Keratinocyte (primary cell): ENCODE results near the gene MYBBP1A. TPM values are rescaled to one million over a fixed set of nuclear protein-coding genes. Genes with fewer than 3 reads are reported as not detected.

ENCODE experiments used
- DNase-seq: peaks from one replicate; pipeline ENCODE4 v3.0.0-alpha.2; 2011; ENCODE audit warnings: low read depth, missing footprints, low spot score
- FAIRE-seq: peaks from 2 replicates; lab custom pipeline; 2011; peaks lifted over from hg19 to GRCh38; lab: Jason Lieb, UNC
- H2AFZ ChIP-seq: 2 replicates; pipeline ENCODE4 v1.6.0; 2012; ENCODE audit warnings: low read length, control low read depth, inconsistent platforms; ENCODE audit not compliant: control insufficient read depth
- H3K27ac ChIP-seq: 2 replicates; pipeline ENCODE4 v1.5.1; 2011; ENCODE audit warnings: low read length; ENCODE audit not compliant: control insufficient read depth, insufficient read depth
- H3K27me3 ChIP-seq: 3 replicates; pipeline ENCODE4 v1.6.0; 2011; ENCODE audit warnings: low read length; ENCODE audit not compliant: control insufficient read depth, insufficient read depth; ENCODE audit errors: extremely low read depth
- H3K36me3 ChIP-seq, 2 experiments: 2 replicates in 1 of 2; 3 replicates in 1 of 2; pipeline ENCODE4 v1.5.1; 2011; ENCODE audit warnings: low read length in 2 of 2, mild to moderate bottlenecking in 1 of 2; ENCODE audit not compliant: control insufficient read depth in 2 of 2, insufficient read depth in 2 of 2; ENCODE audit errors: extremely low read depth in 1 of 2
- H3K4me1 ChIP-seq: 3 replicates; pipeline ENCODE4 v1.5.1; 2011; ENCODE audit warnings: low read length; ENCODE audit not compliant: control insufficient read depth, insufficient read depth; ENCODE audit errors: extremely low read depth
- H3K4me2 ChIP-seq: 3 replicates; pipeline ENCODE4 v1.6.0; 2011; ENCODE audit warnings: low read depth, low read length; ENCODE audit not compliant: control insufficient read depth, insufficient read depth; ENCODE audit errors: extremely low read depth
- H3K4me3 ChIP-seq, 3 experiments: fragments of 200-600 bp in 1 of 3; sonication (generic) in 1 of 3; 2 replicates in 2 of 3; 3 replicates in 1 of 3; pipeline ENCODE4 v1.5.1; 2011 to 2016; ENCODE audit warnings: low read length in 3 of 3, mild to moderate bottlenecking in 3 of 3, control low read depth in 2 of 3, inconsistent platforms in 1 of 3, low read depth in 1 of 3, mixed read lengths in 1 of 3, mixed run types in 1 of 3, moderate library complexity in 1 of 3; ENCODE audit not compliant: control insufficient read depth in 2 of 3, insufficient read depth in 2 of 3; ENCODE audit errors: extremely low read depth in 1 of 3
- H3K79me2 ChIP-seq: 2 replicates; pipeline ENCODE4 v1.6.0; 2012; ENCODE audit warnings: low read length; ENCODE audit not compliant: control insufficient read depth, insufficient read depth
- H3K9ac ChIP-seq: 3 replicates; pipeline ENCODE4 v1.6.0; 2011; ENCODE audit warnings: low read length; ENCODE audit not compliant: control insufficient read depth, insufficient read depth; ENCODE audit errors: extremely low read depth
- H3K9me1 ChIP-seq: 3 replicates; pipeline ENCODE4 v1.6.0; 2011; ENCODE audit warnings: low read length; ENCODE audit not compliant: control insufficient read depth, insufficient read depth; ENCODE audit errors: extremely low read depth
- H3K9me3 ChIP-seq: 2 replicates; pipeline ENCODE4 v1.5.1; 2012; ENCODE audit warnings: low read depth, low read length; ENCODE audit not compliant: control insufficient read depth
- H4K20me1 ChIP-seq: 3 replicates; pipeline ENCODE4 v1.6.0; 2011; ENCODE audit warnings: low read length; ENCODE audit not compliant: control insufficient read depth, insufficient read depth; ENCODE audit errors: extremely low read depth
- CTCF ChIP-seq, 3 experiments: IDR thresholded peaks in 1 of 3; conservative IDR thresholded peaks in 1 of 3; optimal IDR thresholded peaks in 1 of 3; 2 replicates in 2 of 3; 3 replicates in 1 of 3; pipeline versions ENCODE3 to v1.5.1; 2011; ENCODE audit warnings: low read length in 3 of 3, mild to moderate bottlenecking in 3 of 3, moderate library complexity in 2 of 3, control low read depth in 1 of 3, inconsistent platforms in 1 of 3; ENCODE audit not compliant: insufficient read depth in 2 of 3; ENCODE audit errors: extremely low read depth in 1 of 3
- EZH2 ChIP-seq: IDR thresholded peaks from one replicate; pipeline ENCODE4 v1.6.1; 2012; ENCODE audit warnings: inconsistent platforms, mild to moderate bottlenecking, low read length, moderate library complexity
- dilution Hi-C: fragments of 300-500 bp; cut with MboI; formaldehyde crosslinking; loops from one replicate; pipeline ENCODE4 v1.7.0; 2020; ENCODE audit warnings: low sequenced_read_pairs; ENCODE audit not compliant: extremely low pct_ligation_motif_present
- polyA plus RNA-seq, 5 experiments: library from polyadenylated mRNA; depleted of rRNA in 3 of 5; stranded (reverse) in 3 of 5; stranded (forward) in 1 of 5; unstranded in 1 of 5; fragments of >200 nt; gene quantifications; 1 replicate in 1 of 5; 2 replicates in 3 of 5; 3 replicates in 1 of 5; pipeline versions ENCODE4 v1.2.1 to v1.2.3, GENCODE V29; 2011 to 2012; ENCODE audit warnings: missing spikeins in 2 of 5, low read depth in 1 of 5, low replicate concordance in 1 of 5

The MYBBP1A gene
- polyA plus RNA-seq, 1 donor (not counting 4 experiments of a cell fraction or from before 2014, with no cell fraction given) = 20.5 TPM

- peaks cover 14% of the 10 kb centered on the region for H3K4me1 ChIP-seq
- no peaks in the 10 kb centered on the region for H4K20me1 ChIP-seq
- H3K36me3 ChIP-seq = no peaks in the 10 kb centered on the region
- H3K9me3 ChIP-seq = no peaks in the 10 kb centered on the region
- H3K9ac ChIP-seq = no peak overlapping the region
- no peaks in the 10 kb centered on the region for H3K79me2 ChIP-seq
- dilution Hi-C loops = no loop called here
- FAIRE-seq = no peak
- peaks cover 66% of the 10 kb centered on the region for H3K27me3 ChIP-seq
- no peak overlapping the region for H3K4me3 ChIP-seq
- peaks cover 2% of the 10 kb centered on the region for H3K9me1 ChIP-seq
- H2AFZ ChIP-seq = no peak overlapping the region
- H3K27ac ChIP-seq = no peak overlapping the region
- DNase-seq = no peak
- no peak overlapping the region for H3K4me2 ChIP-seq
- TF ChIP-seq CTCF (optimal IDR thresholded peaks at IDR 0.05 in 1 of 3, IDR thresholded peaks at IDR 0.05 in 1 of 3, conservative IDR thresholded peaks at IDR 0.05 in 1 of 3; ENCODE audit: extremely low read depth in 1 of 3, insufficient read depth in 2 of 3, low read length in 3 of 3) = no peak
- TF ChIP-seq EZH2 = peak; percentile 46
Measured at GRCh38 chr17:4583782-4584100, 28.6 kb upstream of the MYBBP1A start.

- H4K20me1 ChIP-seq = no peaks in the 10 kb centered on the region
- no peaks in the 10 kb centered on the region for H3K9me3 ChIP-seq
- no peak overlapping the region for H2AFZ ChIP-seq
- H3K4me2 ChIP-seq = no peak overlapping the region
- H3K9ac ChIP-seq = no peak overlapping the region
- H3K27me3 ChIP-seq = peaks cover 60% of the 10 kb centered on the region
- H3K9me1 ChIP-seq = peaks cover 2% of the 10 kb centered on the region
- H3K4me3 ChIP-seq = no peak overlapping the region
- DNase-seq = no peak
- dilution Hi-C loops = no loop called here
- TF ChIP-seq EZH2 = no peak
- no peak for TF ChIP-seq CTCF (optimal IDR thresholded peaks at IDR 0.05 in 1 of 3, IDR thresholded peaks at IDR 0.05 in 1 of 3, conservative IDR thresholded peaks at IDR 0.05 in 1 of 3; ENCODE audit: extremely low read depth in 1 of 3, insufficient read depth in 2 of 3, low read length in 3 of 3)
- no peaks in the 10 kb centered on the region for H3K79me2 ChIP-seq
- FAIRE-seq = no peak
- H3K36me3 ChIP-seq = no peaks in the 10 kb centered on the region
- H3K4me1 ChIP-seq = peaks cover 14% of the 10 kb centered on the region
- no peak overlapping the region for H3K27ac ChIP-seq
Measured at GRCh38 chr17:4583206-4583605, 28.0 kb upstream of the MYBBP1A start.
